ENCODE measurements around the gene COPS7A.
A peak's percentile ranks its signal among the peaks of the same experiment; 100 is the strongest.

The COPS7A gene

GRCh38 chr12:6748761-6749160 is 24.9 kb downstream of the COPS7A start:
- DNase-seq = no peak

- no peak for DNase-seq
These were observed 26.7 kb downstream of the COPS7A start for GRCh38 chr12:6750506-6750905.

- peak in 1 of 58 donors; percentile 7 for DNase-seq
These were observed 27.9 kb downstream of the COPS7A start for GRCh38 chr12:6751767-6752166.

GRCh38 chr12:6752167-6752920 is 28.5 kb downstream of the COPS7A start:
- DNase-seq = peak in 17 of 58 donors; percentile 8 to 67 (median 29)

- DNase-seq = peak; percentile 67 to 99 (median 95)
These were observed 29.3 kb downstream of the COPS7A start, which contains the start of gene MLF2 for GRCh38 chr12:6752921-6753771. MLF2 (minus strand) TSS chr12:6753141; CDS start chr12:6752334, 807 bp downstream.

- DNase-seq = no peak
These were observed 30.0 kb downstream of the COPS7A start for GRCh38 chr12:6753772-6754356.

- DNase-seq = no peak
These were observed 30.6 kb downstream of the COPS7A start for GRCh38 chr12:6754411-6754810.

- DNase-seq = no peak
These were observed 33.3 kb downstream of the COPS7A start for GRCh38 chr12:6757028-6757690.

- DNase-seq = no peak
These were observed 34.8 kb downstream of the COPS7A start for GRCh38 chr12:6758506-6759095.

GRCh38 chr12:6759741-6760140 is 35.9 kb downstream of the COPS7A start:
- no peak for DNase-seq

GRCh38 chr12:6763380-6763779 is 39.5 kb downstream of the COPS7A start:
- DNase-seq = no peak

GRCh38 chr12:6764011-6764828 is 40.4 kb downstream of the COPS7A start:
- peak; percentile 33 to 99 (median 90) for DNase-seq

- DNase-seq = no peak
These were observed 41.3 kb downstream of the COPS7A start for GRCh38 chr12:6765048-6765633.

GRCh38 chr12:6765634-6766581 is 42.1 kb downstream of the COPS7A start, which contains the start of gene PTMS:
PTMS (plus strand) TSS chr12:6766363; CDS start chr12:6766706, 343 bp downstream.
- DNase-seq = peak in 54 of 58 donors; percentile 21 to 91 (median 58)

- peak in 49 of 58 donors; percentile 13 to 74 (median 50) for DNase-seq
These were observed 43.0 kb downstream of the COPS7A start for GRCh38 chr12:6766651-6767349.

- peak in 32 of 58 donors; percentile 15 to 75 (median 40) for DNase-seq
These were observed 43.8 kb downstream of the COPS7A start for GRCh38 chr12:6767353-6768319.
